HepG2 (cell line): ENCODE measurements around the gene ARID1A. TPM values are rescaled to one million over a fixed set of nuclear protein-coding genes. Genes with fewer than 3 reads are reported as not detected.

Experiments
- ATAC-seq: fragments of 200-7000 bp; cut with Tn5 transposase; 3 replicates; pipeline ENCODE4 v1.9.1; 2020; ENCODE audit warnings: mild to moderate bottlenecking, moderate library complexity
- BruUV-seq: library from RNA; stranded (reverse); fragments of 400-500 nt; replicated peaks from 2 replicates; lab custom pipeline; 2021; lab: Mats Ljungman, UMichigan
- CTCF ChIA-PET: fragments of 300-600 bp; formaldehyde crosslinking; extraction: SDS; loops from one replicate; lab custom pipeline; 2021; ENCODE audit warnings: low total read pairs, inconsistent platforms, low intra/inter-chr PET ratio; lab: Yijun Ruan, JAX
- POLR2A ChIA-PET: fragments of 350-600 bp; sonication (Branson Sonifier 250); formaldehyde crosslinking; loops from one replicate; lab custom pipeline; 2020; ENCODE audit warnings: antibody characterized with exemption, inconsistent platforms; lab: Yijun Ruan, JAX
- DNase-seq: peaks from one replicate; pipeline ENCODE4 v3.0.0-alpha.2; 2015; ENCODE audit warnings: low spot score
- FAIRE-seq: peaks from 3 replicates; lab custom pipeline; 2011; peaks lifted over from hg19 to GRCh38; lab: Jason Lieb, UNC
- H2AFZ ChIP-seq: one replicate; pipeline ENCODE4 v1.6.1; 2011; ENCODE audit warnings: low read length, inconsistent platforms
- H3K27ac ChIP-seq: fragments of 300-600 bp; 3 replicates; pipeline ENCODE4 v1.8.0; 2011; ENCODE audit warnings: mixed run types, mild to moderate bottlenecking, mixed read lengths, low read length, inconsistent platforms; ENCODE audit not compliant: insufficient read depth; ENCODE audit errors: extremely low read length
- H3K27me3 ChIP-seq, 2 experiments: fragments of 200-600 bp in 1 of 2; 2 replicates in 1 of 2; 3 replicates in 1 of 2; pipeline versions ENCODE4 v1.6.0 to v1.8.0; 2011; ENCODE audit warnings: low read length in 2 of 2, mild to moderate bottlenecking in 2 of 2, moderate library complexity in 2 of 2, inconsistent platforms in 1 of 2; ENCODE audit not compliant: insufficient read depth in 2 of 2, control insufficient read depth in 1 of 2
- H3K36me3 ChIP-seq, 2 experiments: fragments of 200-600 bp in 1 of 2; replicated peaks in 1 of 2; 2 replicates in 1 of 2; 3 replicates in 1 of 2; pipeline versions ENCODE4 v1.5.1 to v1.8.0; 2011; ENCODE audit warnings: low read length in 2 of 2, inconsistent platforms in 1 of 2; ENCODE audit not compliant: insufficient read depth in 2 of 2, control insufficient read depth in 1 of 2
- H3K4me1 ChIP-seq: 2 replicates; pipeline ENCODE4 v1.5.1; 2012; ENCODE audit warnings: low read length, inconsistent platforms; ENCODE audit not compliant: insufficient read depth
- H3K4me2 ChIP-seq: 2 replicates; pipeline ENCODE4 v1.6.0; 2011; ENCODE audit warnings: low read depth, low read length, inconsistent platforms
- H3K4me3 ChIP-seq, 3 experiments: fragments of 200-600 bp in 1 of 3; sonication (generic), shearing (Covaris generic) in 1 of 3; replicated peaks in 1 of 3; 2 replicates each; pipeline ENCODE4 v1.5.1; 2011 to 2016; ENCODE audit warnings: low read length in 3 of 3, inconsistent platforms in 2 of 3, low read depth in 2 of 3, mild to moderate bottlenecking in 2 of 3, control low read depth in 1 of 3, mixed read lengths in 1 of 3; ENCODE audit not compliant: insufficient read depth in 1 of 3
- H3K79me2 ChIP-seq: one replicate; pipeline ENCODE4 v1.6.1; 2011; ENCODE audit warnings: low read length, inconsistent platforms; ENCODE audit not compliant: insufficient read depth
- H3K9ac ChIP-seq: 2 replicates; pipeline ENCODE4 v1.6.0; 2011; ENCODE audit warnings: mild to moderate bottlenecking, low read depth, low read length, inconsistent platforms; ENCODE audit not compliant: insufficient read depth
- H3K9me3 ChIP-seq: 2 replicates; pipeline ENCODE4 v1.5.1; 2012; ENCODE audit warnings: mild to moderate bottlenecking, low read length
- H4K20me1 ChIP-seq: 2 replicates; pipeline ENCODE4 v1.6.0; 2011; ENCODE audit warnings: inconsistent platforms, mild to moderate bottlenecking, low read length, moderate library complexity; ENCODE audit not compliant: insufficient read depth
- CEBPB ChIP-seq: IDR thresholded peaks from 2 replicates; pipeline ENCODE4 v1.6.1; 2011; ENCODE audit warnings: low read depth, low read length, improper control_type of control experiment, borderline replicate concordance
- RBM22 ChIP-seq: fragments of 200-400 bp; formaldehyde crosslinking; optimal IDR thresholded peaks from 2 replicates; pipeline ENCODE3; 2017; ENCODE audit warnings: mild to moderate bottlenecking, low read length, moderate library complexity
- STAG1 ChIP-seq: sonication (generic); formaldehyde crosslinking; IDR thresholded peaks from 2 replicates; pipeline ENCODE4 v1.4.0; 2020; ENCODE audit warnings: missing genetic modification reagents
- ZNF484 ChIP-seq: sonication (generic); formaldehyde crosslinking; IDR thresholded peaks from 2 replicates; pipeline ENCODE4 v1.5.1; 2020; ENCODE audit warnings: mild to moderate bottlenecking, low read depth, missing genetic modification reagents, borderline replicate concordance
- WGBS: methylation state at CpG from one replicate; pipeline ENCODE4 v1.1.6; 2017; ENCODE audit warnings: low lambda C conversion rate; 5-methylcytosine and 5-hydroxymethylcytosine counted together
- in situ Hi-C: cut with HindIII; loops from 2 replicates; pipeline ENCODE4 v1.10.0; 2017; ENCODE audit warnings: low pct_unique_long_range_greater_than_20kb; ENCODE audit not compliant: extremely low pct_ligation_motif_present
- intact Hi-C: fragments of 100-400 bp; cut with micrococcal nuclease; formaldehyde crosslinking; loops from one replicate; pipeline ENCODE4 v1.10.0; 2022; ENCODE audit not compliant: unreplicated experiment
- polyA plus RNA-seq, 8 experiments: library from polyadenylated mRNA; depleted of rRNA in 3 of 8; stranded (reverse) in 7 of 8; unstranded in 1 of 8; fragments of >200 nt; fragmentation: Illumina TruSeq in 4 of 8; extraction: Trizol in 4 of 8; gene quantifications; 2 replicates each; pipeline versions ENCODE4 v1.2.1 to v1.2.3, GENCODE V29; 2011 to 2016; ENCODE audit warnings: low read depth in 4 of 8, missing spikeins in 1 of 8, mixed read lengths in 1 of 8; ENCODE audit not compliant: insufficient read depth in 1 of 8
- total RNA-seq, 5 experiments: library from RNA; depleted of rRNA; stranded (reverse); fragments of >200 nt; fragmentation: Illumina TruSeq; extraction: Trizol; gene quantifications; 2 replicates each; pipeline ENCODE4 v1.2.3, GENCODE V29; 2016; ENCODE audit warnings: low read depth in 1 of 5

Gene ARID1A
- total and polyA plus RNA-seq, 2 of the 13 experiments (the other 11 are each of a cell fraction or from before 2014, with no cell fraction given): 11.9 to 15.9 TPM

GRCh38 chr1:26761217-26761616 lies 65.4 kb downstream of the ARID1A start:
- H4K20me1 ChIP-seq: peaks cover 4% of the 10 kb centered on the region; the same call in 1 of the 2 replicates
- no peaks in the 10 kb centered on the region for H3K27me3 ChIP-seq
- in situ Hi-C loops (no loop called here), intact Hi-C loops (no loop called here)
- ChIA-PET CTCF (interaction anchor here (4.0 kb wide), 1 partner anchor 28 kb away, joined by 11 read pairs; no protein-coding TSS in a partner anchor), POLR2A (interaction anchor here (1.3 kb wide), 1 partner anchor 23 kb away, joined by 5 read pairs; no protein-coding TSS in a partner anchor)
- H2AFZ ChIP-seq: no peak overlapping the region
- no peaks in the 10 kb centered on the region for H3K9me3 ChIP-seq
- peak; percentile 64 for ATAC-seq
- H3K4me3 ChIP-seq: no peak overlapping the region
- no peak for FAIRE-seq
- H3K79me2 ChIP-seq: peaks cover 12% of the 10 kb centered on the region
- 79% methylated on average over 3 of the region's 3 CpGs for WGBS
- no TSS peak for BruUV-seq
- TF ChIP-seq STAG1: peak; percentile 23; the same call in 1 of the 2 replicates
- no peak for TF ChIP-seq CEBPB
- H3K9ac ChIP-seq: no peak overlapping the region
- H3K4me2 ChIP-seq: no peak overlapping the region
- H3K4me1 ChIP-seq: peaks cover 19% of the 10 kb centered on the region
- DNase-seq: no peak
- no peak overlapping the region for H3K27ac ChIP-seq
- H3K36me3 ChIP-seq: peaks cover 31 to 75% of the 10 kb centered on the region in 2 experiments

DNA sequence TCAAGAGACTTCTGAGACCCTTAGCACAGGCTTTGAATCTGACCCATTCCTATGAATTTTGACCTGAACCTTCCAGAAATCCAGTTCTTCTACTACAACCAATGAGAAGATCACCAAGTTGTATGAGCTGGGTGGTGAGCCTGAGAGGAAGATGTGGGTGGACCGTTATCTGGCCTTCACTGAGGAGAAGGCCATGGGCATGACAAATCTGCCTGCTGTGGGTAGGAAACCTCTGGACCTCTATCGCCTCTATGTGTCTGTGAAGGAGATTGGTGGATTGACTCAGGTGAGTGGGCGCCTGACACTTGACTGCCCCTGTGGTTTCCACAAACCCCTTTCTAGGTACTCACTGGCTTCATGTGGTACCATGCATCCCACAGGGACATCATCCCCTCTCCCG lies 71.9 kb downstream of the ARID1A start:
- TF ChIP-seq ZNF484 (CRISPR knock-in tag) (no peak), RBM22 (peak; percentile 87)
- BruUV-seq: no TSS peak
- Histone ChIP-seq H3K79me2 (no peaks in the 10 kb centered on the region), H3K27ac (no peak overlapping the region), H3K9ac (no peak overlapping the region), H3K27me3 (no peaks in the 10 kb centered on the region), H3K9me3 (no peaks in the 10 kb centered on the region), H4K20me1 (no peaks in the 10 kb centered on the region), H3K4me1 (peaks cover 18% of the 10 kb centered on the region), H2AFZ (no peak overlapping the region), H3K4me2 (no peak overlapping the region), H3K4me3 (no peak overlapping the region), H3K36me3 (peaks cover 46 to 84% of the 10 kb centered on the region in 2 experiments)
- DNase-seq (no peak), FAIRE-seq (no peak), ATAC-seq (no peak)
- ChIA-PET POLR2A (no interaction called here), CTCF (no interaction called here)
- 90% methylated on average over 3 of the region's 4 CpGs for WGBS
- in situ Hi-C loops: no loop called here
- intact Hi-C loops: no loop called here
